ENCODE results near the gene ARHGAP26. TPM values are rescaled to one million over a fixed set of nuclear protein-coding genes. Genes with fewer than 3 reads are reported as not detected.

The ARHGAP26 gene
- total RNA-seq, 1 donor from 2014 or later: 20.0 TPM

- intact Hi-C loops (cut with micrococcal nuclease): loop anchor here (1.0 to 10.0 kb wide), 18 partner anchors 12 to 1083 kb away; partner anchors contain the start of gene NR3C1
- H3K9me3 Mint-ChIP-seq: no peaks in the 10 kb centered on the region
Observed at GRCh38 chr5:143101725-143102386, 331.7 kb downstream of the ARHGAP26 start.

GRCh38 chr5:143102411-143102810 is 332.2 kb downstream of the ARHGAP26 start:
- peaks cover 4% of the 10 kb centered on the region for H3K36me3 Mint-ChIP-seq (ENCODE audit: low read depth)
- no peaks in the 10 kb centered on the region for H3K9me3 Mint-ChIP-seq
- DNase-seq (ENCODE audit: low spot score): no peak
- H3K4me3 Mint-ChIP-seq: peak overlapping the region; percentile 37
- peak overlapping the region; percentile 92 for H3K27ac Mint-ChIP-seq
- no peaks in the 10 kb centered on the region for H3K27me3 Mint-ChIP-seq (ENCODE audit: insufficient read depth)
- peaks cover 58% of the 10 kb centered on the region for H3K4me1 Mint-ChIP-seq (ENCODE audit: low read depth)
- intact Hi-C loops (cut with micrococcal nuclease): loop anchor here (1.0 to 10.0 kb wide), 8 partner anchors 12 to 1082 kb away; no protein-coding TSS in a partner anchor

More at GRCh38 chr5:143101725-143102386, 331.7 kb downstream of the ARHGAP26 start:
- no peak for DNase-seq (ENCODE audit: low spot score)
- Mint-ChIP-seq H3K4me1 (ENCODE audit: low read depth) (peaks cover 56% of the 10 kb centered on the region), H3K4me3 (peak overlapping the region; percentile 37), H3K36me3 (ENCODE audit: low read depth) (peaks cover 4% of the 10 kb centered on the region), H3K27me3 (ENCODE audit: insufficient read depth) (no peaks in the 10 kb centered on the region), H3K27ac (peak overlapping the region; percentile 92)

GRCh38 chr5:143105216-143105905 is 335.2 kb downstream of the ARHGAP26 start:
- intact Hi-C loops (cut with micrococcal nuclease): loop anchor here (10.0 kb wide), 1 partner anchor 1079 kb away; no protein-coding TSS in a partner anchor
- Mint-ChIP-seq H3K27ac (no peak overlapping the region), H3K4me3 (no peak overlapping the region), H3K27me3 (ENCODE audit: insufficient read depth) (no peaks in the 10 kb centered on the region), H3K4me1 (ENCODE audit: low read depth) (peaks cover 54% of the 10 kb centered on the region), H3K9me3 (no peaks in the 10 kb centered on the region), H3K36me3 (ENCODE audit: low read depth) (peaks cover 9% of the 10 kb centered on the region)
- no peak for DNase-seq (ENCODE audit: low spot score)

- intact Hi-C loops (cut with micrococcal nuclease): loop anchor here (10.0 kb wide), 1 partner anchor 1079 kb away; no protein-coding TSS in a partner anchor
- H3K9me3 Mint-ChIP-seq: no peaks in the 10 kb centered on the region
- no peak overlapping the region for H3K4me3 Mint-ChIP-seq
- DNase-seq (ENCODE audit: low spot score): no peak
- H3K4me1 Mint-ChIP-seq (ENCODE audit: low read depth): peaks cover 46% of the 10 kb centered on the region
- no peaks in the 10 kb centered on the region for H3K27me3 Mint-ChIP-seq (ENCODE audit: insufficient read depth)
- H3K27ac Mint-ChIP-seq: peak overlapping the region; percentile 57
- H3K36me3 Mint-ChIP-seq (ENCODE audit: low read depth): peaks cover 9% of the 10 kb centered on the region
Observed at GRCh38 chr5:143106174-143106573, 336.0 kb downstream of the ARHGAP26 start.

GRCh38 chr5:143108498-143109128 is 338.4 kb downstream of the ARHGAP26 start:
- peak overlapping the region; percentile 13 for H3K27ac Mint-ChIP-seq
- DNase-seq (ENCODE audit: low spot score): no peak
- intact Hi-C loops (cut with micrococcal nuclease): loop anchor here (10.0 kb wide), 1 partner anchor 1076 kb away; no protein-coding TSS in a partner anchor
- H3K27me3 Mint-ChIP-seq (ENCODE audit: insufficient read depth): no peaks in the 10 kb centered on the region
- peaks cover 11% of the 10 kb centered on the region for H3K36me3 Mint-ChIP-seq (ENCODE audit: low read depth)
- no peaks in the 10 kb centered on the region for H3K9me3 Mint-ChIP-seq
- no peak overlapping the region for H3K4me3 Mint-ChIP-seq
- peaks cover 27% of the 10 kb centered on the region for H3K4me1 Mint-ChIP-seq (ENCODE audit: low read depth)

GRCh38 chr5:143110591-143110990 is 340.4 kb downstream of the ARHGAP26 start:
- Mint-ChIP-seq H3K4me3 (no peak overlapping the region), H3K9me3 (no peaks in the 10 kb centered on the region), H3K27ac (no peak overlapping the region), H3K36me3 (ENCODE audit: low read depth) (peaks cover 11% of the 10 kb centered on the region), H3K27me3 (ENCODE audit: insufficient read depth) (no peaks in the 10 kb centered on the region), H3K4me1 (ENCODE audit: low read depth) (peaks cover 38% of the 10 kb centered on the region)
- intact Hi-C loops (cut with micrococcal nuclease): no loop called here
- no peak for DNase-seq (ENCODE audit: low spot score)

- no peak for DNase-seq (ENCODE audit: low spot score)
- Mint-ChIP-seq H3K36me3 (ENCODE audit: low read depth) (peaks cover 11% of the 10 kb centered on the region), H3K4me3 (no peak overlapping the region), H3K4me1 (ENCODE audit: low read depth) (peaks cover 30% of the 10 kb centered on the region), H3K9me3 (no peaks in the 10 kb centered on the region), H3K27ac (no peak overlapping the region), H3K27me3 (ENCODE audit: insufficient read depth) (no peaks in the 10 kb centered on the region)
- intact Hi-C loops (cut with micrococcal nuclease): no loop called here
Observed at GRCh38 chr5:143111799-143112198, 341.6 kb downstream of the ARHGAP26 start.

- H3K36me3 Mint-ChIP-seq (ENCODE audit: low read depth): peaks cover 11% of the 10 kb centered on the region
- intact Hi-C loops (cut with micrococcal nuclease): loop anchor here (1.0 kb wide), 1 partner anchor 9 kb away; no protein-coding TSS in a partner anchor
- peaks cover 36% of the 10 kb centered on the region for H3K4me1 Mint-ChIP-seq (ENCODE audit: low read depth)
- DNase-seq (ENCODE audit: low spot score): no peak
- no peak overlapping the region for H3K4me3 Mint-ChIP-seq
- peak overlapping the region; percentile 54 for H3K27ac Mint-ChIP-seq
- no peaks in the 10 kb centered on the region for H3K9me3 Mint-ChIP-seq
- no peaks in the 10 kb centered on the region for H3K27me3 Mint-ChIP-seq (ENCODE audit: insufficient read depth)
Observed at GRCh38 chr5:143113461-143113860, 343.3 kb downstream of the ARHGAP26 start.

GRCh38 chr5:143114481-143114880 is 344.3 kb downstream of the ARHGAP26 start:
- Mint-ChIP-seq H3K4me1 (ENCODE audit: low read depth) (peaks cover 45% of the 10 kb centered on the region), H3K9me3 (no peaks in the 10 kb centered on the region), H3K27ac (peak overlapping the region; percentile 82), H3K36me3 (ENCODE audit: low read depth) (peaks cover 11% of the 10 kb centered on the region), H3K4me3 (no peak overlapping the region), H3K27me3 (ENCODE audit: insufficient read depth) (no peaks in the 10 kb centered on the region)
- intact Hi-C loops (cut with micrococcal nuclease): loop anchor here (1.0 kb wide), 1 partner anchor 12 kb away; no protein-coding TSS in a partner anchor
- DNase-seq (ENCODE audit: low spot score): no peak

GRCh38 chr5:143115381-143115780 is 345.2 kb downstream of the ARHGAP26 start:
- intact Hi-C loops (cut with micrococcal nuclease): loop anchor here (5.0 kb wide), 1 partner anchor 237 kb away; no protein-coding TSS in a partner anchor
- H3K4me3 Mint-ChIP-seq: no peak overlapping the region
- H3K9me3 Mint-ChIP-seq: no peaks in the 10 kb centered on the region
- peaks cover 46% of the 10 kb centered on the region for H3K4me1 Mint-ChIP-seq (ENCODE audit: low read depth)
- no peaks in the 10 kb centered on the region for H3K27me3 Mint-ChIP-seq (ENCODE audit: insufficient read depth)
- peaks cover 6% of the 10 kb centered on the region for H3K36me3 Mint-ChIP-seq (ENCODE audit: low read depth)
- no peak overlapping the region for H3K27ac Mint-ChIP-seq
- no peak for DNase-seq (ENCODE audit: low spot score)

GRCh38 chr5:143116814-143117213 is 346.6 kb downstream of the ARHGAP26 start:
- Mint-ChIP-seq H3K36me3 (ENCODE audit: low read depth) (peaks cover 10% of the 10 kb centered on the region), H3K9me3 (no peaks in the 10 kb centered on the region), H3K27ac (no peak overlapping the region), H3K4me1 (ENCODE audit: low read depth) (peaks cover 59% of the 10 kb centered on the region), H3K4me3 (no peak overlapping the region), H3K27me3 (ENCODE audit: insufficient read depth) (peaks cover 1% of the 10 kb centered on the region)
- intact Hi-C loops (cut with micrococcal nuclease): loop anchor here (5.0 kb wide), 1 partner anchor 235 kb away; no protein-coding TSS in a partner anchor
- DNase-seq (ENCODE audit: low spot score): no peak

GRCh38 chr5:143117821-143118220 is 347.6 kb downstream of the ARHGAP26 start:
- no peaks in the 10 kb centered on the region for H3K9me3 Mint-ChIP-seq
- no peak for DNase-seq (ENCODE audit: low spot score)
- no peak overlapping the region for H3K4me3 Mint-ChIP-seq
- intact Hi-C loops (cut with micrococcal nuclease): loop anchor here (2.0 to 5.0 kb wide), 2 partner anchors 65 to 234 kb away; no protein-coding TSS in a partner anchor
- H3K36me3 Mint-ChIP-seq (ENCODE audit: low read depth): peaks cover 17% of the 10 kb centered on the region
- peak overlapping the region; percentile 15 for H3K27ac Mint-ChIP-seq
- peaks cover 69% of the 10 kb centered on the region for H3K4me1 Mint-ChIP-seq (ENCODE audit: low read depth)
- H3K27me3 Mint-ChIP-seq (ENCODE audit: insufficient read depth): peaks cover 1% of the 10 kb centered on the region

All from activated T-helper 1 cell treated with anti-CD3 and anti-CD28 coated beads, Interleukin-12 subunit alpha, Interleukin-12 subunit beta, Interleukin-2, Interleukin-4 antibody, amounts not matched to agents 30 ng/mL and 10 ng/mL and 1 ng/mL, durations not matched to agents 14 hours and 24 hours and 36 hours (primary cell).